DMS53 treated with DMSO at 0.1 percent for 48 hours (cell line): ENCODE results near the gene GPR87.

ENCODE experiments used
- DNase-seq: peaks from one replicate; lab custom pipeline; 2025; ENCODE audit not compliant: unreplicated experiment; lab: John Stamatoyannopoulos, UW

GPR87 gene

GRCh38 chr3:151315846-151316245 lies 774 bp downstream of the GPR87 start:
- no peak for DNase-seq

DNA sequence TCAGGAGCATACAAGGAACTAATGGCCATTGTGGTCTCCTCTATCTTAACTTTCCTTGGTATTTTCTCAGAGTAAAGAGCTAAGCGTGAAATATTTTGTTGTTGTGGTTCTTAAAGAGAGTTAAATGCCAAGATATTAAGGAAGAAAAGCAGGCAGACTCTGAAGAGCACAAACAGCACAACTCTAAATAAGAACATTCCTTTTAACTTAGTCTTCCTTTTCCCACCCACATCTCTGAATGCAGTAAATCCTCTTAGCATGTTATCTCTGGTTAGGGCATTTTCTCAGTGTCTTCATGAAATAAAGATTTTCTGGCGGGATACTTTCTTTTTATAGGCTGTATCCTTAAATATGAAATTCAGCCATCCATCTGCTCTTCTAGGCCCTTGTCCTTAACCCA lies 1.5 kb downstream of the GPR87 start:
- no peak for DNase-seq

DNA sequence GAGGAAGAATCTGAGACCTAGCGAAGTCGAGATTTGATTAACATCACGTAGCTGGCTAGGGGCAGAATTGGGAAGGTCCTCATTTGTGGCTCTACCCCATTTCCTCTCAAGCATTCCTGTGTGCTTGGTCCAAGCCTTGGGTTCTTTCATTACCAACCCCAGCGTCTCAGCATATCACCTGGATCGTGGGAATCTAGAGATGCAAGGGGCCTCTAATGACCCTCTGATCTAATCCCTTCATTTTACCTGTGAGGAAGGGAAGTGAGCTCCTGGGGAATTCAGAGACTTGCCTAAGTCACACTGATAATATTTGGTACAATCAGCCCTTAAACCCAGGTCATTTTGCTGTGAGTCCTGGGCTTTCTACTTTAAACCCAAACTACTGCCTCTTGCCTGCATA lies 2.0 kb downstream of the GPR87 start:
- DNase-seq = no peak

DNA sequence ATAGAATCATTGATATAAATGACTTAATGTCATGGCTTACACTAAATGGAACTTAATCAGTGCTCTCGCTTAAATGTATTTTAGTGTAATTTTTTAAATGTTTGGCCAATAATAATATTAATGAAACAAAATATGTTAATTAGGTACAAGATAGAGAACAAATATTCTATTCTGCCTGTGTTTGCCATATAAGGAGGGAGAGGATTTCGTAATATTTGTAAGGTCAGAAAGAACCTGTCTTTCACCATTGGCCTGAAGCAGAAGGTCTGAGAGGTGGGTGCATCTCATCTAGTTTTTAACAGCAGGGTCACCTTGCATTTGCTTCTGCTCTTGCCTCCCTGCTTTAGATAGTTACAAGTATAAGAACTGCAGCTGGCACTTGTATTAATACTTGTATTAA lies 2.5 kb downstream of the GPR87 start:
- DNase-seq = no peak

GRCh38 chr3:151312972-151313371 lies 3.6 kb downstream of the GPR87 start:
- no peak for DNase-seq

- no peak for DNase-seq
These were observed 7.1 kb downstream of the GPR87 start for GRCh38 chr3:151309566-151309965.

- DNase-seq = no peak
These were observed 8.8 kb downstream of the GPR87 start for GRCh38 chr3:151307583-151308488.

GRCh38 chr3:151307131-151307530 lies 9.5 kb downstream of the GPR87 start:
- no peak for DNase-seq

DNA sequence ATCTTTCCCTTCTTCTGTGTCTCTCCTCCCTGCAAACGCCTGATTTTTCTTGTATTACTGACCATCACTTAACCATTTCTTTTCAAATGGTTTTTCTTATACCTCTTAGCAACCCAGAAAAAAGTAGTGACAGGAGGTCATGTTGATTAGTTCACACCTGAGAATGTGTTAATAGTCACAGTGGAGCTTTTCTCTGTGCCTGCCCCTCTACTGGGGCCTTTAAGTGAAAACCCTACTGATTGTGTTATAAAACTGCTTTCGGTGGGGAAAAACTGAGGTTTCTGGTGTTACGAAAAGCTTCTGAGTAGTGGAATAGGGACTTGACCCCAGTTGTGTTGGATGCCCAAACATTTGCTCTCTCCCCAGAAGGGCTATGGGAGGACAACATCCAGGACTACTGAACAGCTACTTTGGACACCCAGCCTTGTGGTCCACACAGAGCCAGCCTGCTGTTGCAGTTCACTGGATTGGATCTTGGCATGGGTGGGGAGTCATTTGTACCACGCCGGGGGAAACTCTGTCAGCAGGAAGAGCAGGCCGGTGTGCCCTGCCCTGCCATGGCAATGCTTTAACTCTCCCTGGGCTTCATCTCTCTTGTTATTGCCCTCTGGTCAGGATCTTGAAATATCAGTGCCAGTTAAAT lies 10.3 kb downstream of the GPR87 start:
- no peak for DNase-seq

GRCh38 chr3:151305775-151306151 lies 10.9 kb downstream of the GPR87 start:
- DNase-seq = no peak

DNA sequence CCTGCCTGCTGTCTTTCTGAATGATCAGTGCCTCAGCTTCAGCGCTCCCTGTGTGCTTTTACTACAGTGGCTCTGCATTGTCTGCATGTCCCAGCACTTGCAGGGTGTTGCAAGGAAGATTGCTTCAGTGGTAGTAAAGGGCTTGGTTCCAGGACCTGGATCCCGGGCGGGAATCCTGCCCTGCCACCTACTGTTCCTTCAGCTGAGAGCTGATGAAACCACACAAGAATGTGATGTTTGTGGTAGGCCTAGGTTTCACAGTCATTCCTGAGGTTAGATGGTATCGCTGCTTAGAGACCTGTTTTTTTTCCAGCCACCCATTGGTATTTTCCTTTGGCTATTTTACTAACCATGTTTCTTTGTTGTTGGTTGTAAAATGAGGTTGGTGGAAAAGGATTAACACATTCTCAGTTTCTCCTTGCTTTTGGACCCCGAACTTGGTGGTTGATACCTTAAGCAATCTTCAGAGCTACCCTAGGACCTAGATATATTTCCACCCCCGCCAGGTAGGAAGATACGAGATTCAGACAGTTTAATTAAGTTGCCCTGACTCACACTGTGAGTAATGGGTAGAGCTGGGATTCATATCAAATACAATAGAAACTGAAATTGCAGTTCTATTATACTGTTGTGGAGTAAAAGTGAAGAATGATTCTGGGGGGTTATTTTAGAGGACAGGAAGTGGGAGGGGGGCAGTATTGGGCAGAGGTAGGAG lies 11.4 kb downstream of the GPR87 start:
- no peak for DNase-seq

DNA sequence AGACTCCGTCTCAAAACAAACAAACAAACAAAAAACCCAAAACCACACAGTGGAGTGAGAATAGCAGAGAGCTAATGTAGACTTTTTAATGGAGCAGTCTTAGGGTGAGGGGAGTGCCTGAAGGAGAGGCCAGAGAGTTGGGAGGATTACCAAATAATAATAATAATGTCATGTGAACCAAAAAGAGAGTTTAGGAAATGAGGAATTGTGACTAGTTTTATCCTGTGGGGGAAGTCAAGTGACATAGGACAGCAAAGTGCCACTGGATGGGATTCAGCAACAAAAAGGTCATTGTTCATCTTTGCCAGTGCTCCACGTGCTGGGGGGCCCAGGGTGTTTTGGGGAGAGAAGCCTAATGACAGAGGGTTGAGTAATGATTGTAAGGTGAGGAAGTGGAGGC lies 12.9 kb downstream of the GPR87 start:
- DNase-seq = no peak

DNA sequence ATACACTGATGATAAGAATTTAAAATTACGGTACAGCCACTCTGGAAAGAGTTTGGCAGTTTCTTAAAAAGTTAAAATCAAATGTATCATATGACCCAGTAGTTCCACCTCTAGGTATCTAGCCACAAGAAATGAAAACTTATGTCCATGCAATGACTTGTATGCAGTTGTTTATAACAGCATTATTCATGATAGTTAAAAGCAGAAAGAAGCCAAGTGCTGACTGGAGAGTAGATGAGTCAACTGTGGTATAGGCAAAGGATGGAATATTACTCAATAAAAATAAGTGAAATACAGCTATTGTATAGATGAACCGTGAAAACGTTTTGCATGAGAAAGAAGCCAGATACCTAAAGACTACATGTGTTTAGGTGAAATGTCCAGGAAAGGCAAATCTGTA lies 14.8 kb downstream of the GPR87 start:
- DNase-seq = no peak

DNA sequence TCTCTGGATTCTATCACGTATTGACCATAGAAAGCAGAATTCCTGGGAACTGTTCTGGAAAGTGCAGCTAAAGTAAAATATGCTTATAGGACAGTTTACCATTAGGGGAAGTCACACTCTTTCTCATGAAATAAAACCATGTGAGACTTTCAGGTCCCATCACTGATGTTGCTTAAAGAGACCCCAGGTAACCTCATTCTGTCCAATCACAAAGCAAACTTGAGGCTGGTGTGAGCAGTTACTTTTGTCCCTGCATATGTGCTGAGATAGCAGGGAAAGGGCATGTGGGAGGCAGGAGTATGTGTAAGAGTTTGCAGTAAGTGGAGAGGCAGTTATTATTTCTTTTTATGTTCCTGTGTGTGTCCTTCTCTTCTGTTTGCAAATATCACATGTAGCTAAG lies 16.1 kb downstream of the GPR87 start:
- no peak for DNase-seq

GRCh38 chr3:151299006-151299405 lies 17.6 kb downstream of the GPR87 start:
- no peak for DNase-seq

GRCh38 chr3:151297429-151297828 lies 19.2 kb downstream of the GPR87 start:
- DNase-seq = no peak

DNA sequence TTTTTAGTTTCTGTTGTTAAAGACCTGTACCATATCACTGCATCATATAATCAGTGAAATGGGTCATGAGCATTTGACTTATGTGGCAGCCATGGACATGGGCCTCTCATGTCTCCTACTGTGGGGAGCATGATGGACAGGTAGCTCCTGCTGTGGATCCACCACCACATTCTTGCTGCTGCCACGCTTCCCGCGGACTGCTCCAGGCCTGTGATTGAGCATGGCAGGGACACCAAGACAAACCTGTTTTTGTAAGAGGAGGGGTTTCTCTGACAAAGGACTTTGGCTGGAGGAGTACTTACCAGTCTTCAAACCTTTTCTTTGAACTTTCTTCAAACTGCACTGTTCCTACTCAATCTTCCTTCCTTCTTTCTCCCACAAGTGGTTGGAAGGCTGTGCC lies 20.4 kb downstream of the GPR87 start:
- DNase-seq = no peak

GRCh38 chr3:151293127-151293526 lies 23.5 kb downstream of the GPR87 start:
- DNase-seq = no peak

GRCh38 chr3:151290673-151291072 lies 25.9 kb downstream of the GPR87 start:
- no peak for DNase-seq

DNA sequence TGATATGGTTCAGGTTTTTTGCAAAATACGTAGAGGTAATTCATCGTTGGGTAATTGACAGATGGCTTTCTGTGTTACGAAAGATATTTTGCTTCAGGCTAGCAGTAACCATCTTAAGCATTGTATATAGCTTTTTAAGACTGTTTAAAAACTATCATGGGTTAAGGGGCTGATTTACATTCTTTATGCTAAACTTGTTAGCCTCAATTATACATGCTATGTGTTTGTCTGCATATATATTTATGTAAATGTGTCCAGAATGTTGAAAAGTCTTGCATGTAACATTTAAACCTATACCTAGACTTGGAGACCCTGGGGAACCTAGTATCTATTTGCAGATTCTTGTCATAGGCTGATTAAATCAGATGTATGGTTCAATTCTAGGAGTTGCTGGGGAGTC lies 27.2 kb downstream of the GPR87 start:
- no peak for DNase-seq

DNA sequence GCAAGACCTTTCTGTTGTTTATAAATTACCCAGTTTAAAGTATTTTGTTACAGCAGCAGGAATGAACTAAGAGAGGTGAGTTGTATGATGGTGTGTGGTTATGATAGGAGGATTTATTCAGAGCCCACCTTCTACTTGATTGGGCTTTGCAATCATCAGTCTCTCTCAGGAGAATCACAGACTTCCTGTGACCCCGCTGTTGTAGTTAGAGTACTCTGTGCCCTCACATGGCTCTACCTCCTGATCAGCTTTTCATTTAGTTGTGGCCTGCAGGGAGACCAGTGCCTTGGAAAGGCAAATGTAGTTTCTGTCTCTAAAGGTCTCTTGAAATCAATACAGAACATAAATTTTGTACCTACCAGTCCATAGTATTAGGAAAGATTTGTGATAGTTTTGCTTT lies 30.7 kb downstream of the GPR87 start:
- DNase-seq = no peak

DNA sequence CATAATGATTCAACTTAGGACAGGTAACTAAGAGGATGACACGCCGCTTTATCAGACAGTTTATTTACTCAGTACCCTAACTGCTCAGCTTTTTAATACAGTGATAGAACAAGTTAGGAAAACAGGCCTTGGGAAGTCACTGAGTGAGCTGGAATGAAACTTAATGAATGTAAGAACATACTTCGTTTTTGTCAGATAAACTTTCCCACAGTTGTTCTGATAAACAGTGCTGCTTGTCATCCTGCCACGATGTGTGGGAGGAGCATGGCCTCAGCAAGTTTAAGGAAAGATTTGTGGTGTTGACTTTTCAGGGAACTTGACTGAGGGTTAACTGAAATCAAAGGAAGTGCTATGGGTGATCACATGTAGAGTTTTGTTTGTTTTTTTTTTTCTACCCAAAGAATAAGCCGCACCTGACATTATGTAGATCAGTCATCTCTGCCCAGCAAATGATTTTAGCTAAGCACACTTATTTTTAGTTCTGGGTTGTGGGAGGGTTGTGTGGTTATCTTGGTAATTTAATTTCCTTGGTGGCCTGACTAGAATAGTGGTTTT lies 32.6 kb downstream of the GPR87 start:
- no peak for DNase-seq
